HL-60/S4 treated with phorbol 12-myristate 13-acetate at 8.2 ng/mL for 4 days and 3 days (cell line): ENCODE measurements around the gene PIK3AP1.

Source experiments
- in situ Hi-C: fragments of 300-500 bp; cut with MboI; formaldehyde crosslinking; loops from 2 replicates; pipeline ENCODE4 v1.15.0; 2022; ENCODE audit warnings: low sequenced_read_pairs

PIK3AP1 gene

DNA sequence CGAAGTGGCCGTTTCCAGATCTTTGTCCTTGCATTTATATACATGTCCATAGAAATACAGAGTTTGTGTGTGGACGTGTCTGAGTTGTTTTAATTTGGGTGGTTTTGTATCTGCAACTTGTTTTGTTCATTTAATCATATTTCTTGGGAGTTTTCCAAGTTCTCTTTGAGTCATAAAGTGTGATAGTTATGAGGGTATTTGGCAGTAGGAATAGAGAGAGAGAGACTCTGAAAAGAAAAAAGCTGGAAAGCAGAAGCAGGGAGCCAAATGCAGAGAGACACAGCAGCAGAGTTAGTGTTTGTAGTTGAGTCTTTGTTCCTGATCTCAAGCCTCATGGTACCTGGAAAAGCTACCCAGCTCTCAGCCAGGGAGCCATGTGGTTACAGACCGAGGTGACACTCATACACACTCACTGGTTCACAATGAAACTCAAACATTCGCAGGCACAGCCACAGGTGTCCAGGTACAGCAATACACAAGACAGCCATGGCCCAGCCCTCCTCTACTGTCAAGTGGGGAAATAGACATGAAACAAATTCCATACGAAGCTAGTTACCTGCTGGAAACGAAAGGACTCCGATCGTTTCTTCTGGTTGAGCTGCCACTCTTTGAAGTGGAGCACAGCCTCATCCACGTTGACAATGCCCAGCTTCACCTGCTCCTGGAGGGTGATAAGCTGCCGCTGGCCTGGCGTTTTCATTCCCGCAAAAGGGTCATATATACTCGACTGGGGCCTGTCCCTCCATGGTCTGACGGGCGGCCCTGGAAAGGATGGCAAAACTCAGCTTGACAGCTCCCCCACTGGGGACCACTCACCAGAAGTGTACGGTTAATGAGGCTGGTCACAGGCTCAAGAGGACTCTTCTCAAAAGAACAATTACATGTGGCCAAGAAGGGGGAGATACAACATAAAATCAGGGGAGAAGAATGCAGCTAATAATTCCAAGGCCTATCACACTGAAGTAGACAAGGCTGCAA lies 100.2 kb downstream of the PIK3AP1 start:
- in situ Hi-C loops = no loop called here

DNA sequence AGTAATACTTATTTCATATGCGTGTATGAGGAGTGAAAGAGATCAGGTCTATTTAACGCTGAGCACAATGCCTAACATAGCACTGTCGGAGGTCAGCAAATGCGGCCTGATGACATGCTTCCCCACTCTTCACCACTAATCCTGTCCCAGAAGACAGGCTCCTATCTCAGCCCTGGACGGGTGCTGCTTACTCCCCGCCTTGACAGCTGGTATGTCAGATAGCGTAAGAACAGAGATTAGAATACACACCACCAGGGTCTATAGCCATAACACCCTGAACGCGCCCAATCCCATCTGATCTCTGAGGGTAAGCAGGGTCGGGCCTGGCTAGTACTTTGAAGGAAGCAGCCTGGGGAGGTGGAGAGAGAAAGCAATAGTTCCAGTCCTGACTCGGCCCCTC lies 101.2 kb downstream of the PIK3AP1 start:
- in situ Hi-C loops = no loop called here

DNA sequence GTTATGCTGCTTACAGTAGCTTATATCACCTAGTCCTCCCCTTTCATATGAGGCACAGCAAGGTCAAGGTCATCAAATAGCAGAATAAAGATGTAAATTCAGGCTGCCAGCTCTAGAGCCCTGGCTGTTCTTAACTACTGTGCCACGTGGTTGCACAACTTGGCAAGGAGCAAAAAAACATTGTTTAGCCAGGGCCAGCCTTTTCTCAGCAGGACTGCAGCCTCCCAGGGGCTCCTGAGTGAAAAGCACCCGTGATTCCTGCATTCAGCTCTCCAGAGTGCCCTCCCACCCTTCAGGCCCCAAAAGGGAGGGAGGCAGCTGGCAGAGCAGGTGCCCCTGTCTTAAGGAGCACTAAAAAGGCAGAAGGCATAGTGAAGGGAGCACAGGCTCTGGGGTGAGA lies 101.7 kb downstream of the PIK3AP1 start:
- in situ Hi-C loops = no loop called here

DNA sequence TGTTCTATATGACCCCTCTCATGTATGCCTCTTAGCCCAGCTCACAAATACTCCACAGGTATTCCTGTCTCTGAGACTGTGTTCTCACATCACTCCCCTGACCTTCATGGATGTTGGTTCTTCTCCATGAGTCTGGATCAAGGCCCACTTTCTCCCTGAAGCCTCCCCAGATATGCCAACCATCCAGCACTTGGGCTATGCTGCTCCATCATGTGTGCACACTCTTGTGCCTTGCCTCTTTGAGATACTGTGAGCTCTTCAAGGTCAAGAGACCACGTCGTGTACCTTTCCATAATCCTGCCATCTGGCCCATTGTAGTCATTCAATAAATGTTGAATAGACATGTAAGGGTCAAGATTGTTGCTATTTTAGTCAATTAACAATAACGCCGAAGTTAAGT lies 103.4 kb downstream of the PIK3AP1 start:
- in situ Hi-C loops = no loop called here

DNA sequence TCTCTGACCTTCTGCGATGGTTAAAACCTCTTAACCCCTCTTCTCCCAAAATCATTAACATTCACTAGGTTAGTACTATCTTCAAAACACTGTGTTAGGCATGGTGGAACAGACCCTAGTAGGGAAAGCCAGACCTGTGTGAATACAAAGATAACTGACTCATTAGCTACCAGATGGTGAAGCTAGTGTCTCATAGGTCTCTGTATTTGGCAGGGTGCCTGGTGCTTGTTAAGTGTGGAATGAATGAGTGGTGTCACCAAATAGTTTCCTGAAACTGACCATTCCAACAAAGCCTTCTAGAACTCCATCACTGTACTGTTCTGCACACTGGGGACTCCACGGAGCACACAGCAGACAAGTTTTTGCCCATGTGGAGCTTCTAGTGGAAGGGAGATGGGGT lies 105.8 kb downstream of the PIK3AP1 start:
- in situ Hi-C loops = no loop called here

DNA sequence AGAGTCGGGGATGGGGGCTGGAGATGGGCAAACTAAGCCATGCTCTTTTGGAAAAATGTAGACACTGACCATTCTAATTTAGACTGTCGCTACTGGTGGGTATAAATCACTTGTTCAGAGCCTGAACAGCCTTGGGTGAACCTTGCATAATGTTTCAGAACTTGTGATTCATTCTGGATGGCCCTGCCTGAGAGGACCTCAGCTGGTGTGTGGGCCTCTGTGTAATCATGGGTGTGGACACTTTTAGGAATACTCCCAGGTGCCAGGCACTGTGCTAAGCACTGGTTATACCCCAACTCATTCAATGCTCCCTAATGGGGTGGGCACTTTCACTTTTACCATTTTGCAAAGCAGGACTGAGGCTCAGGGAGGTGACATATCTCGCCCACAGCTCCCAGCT lies 106.7 kb downstream of the PIK3AP1 start:
- in situ Hi-C loops = no loop called here

DNA sequence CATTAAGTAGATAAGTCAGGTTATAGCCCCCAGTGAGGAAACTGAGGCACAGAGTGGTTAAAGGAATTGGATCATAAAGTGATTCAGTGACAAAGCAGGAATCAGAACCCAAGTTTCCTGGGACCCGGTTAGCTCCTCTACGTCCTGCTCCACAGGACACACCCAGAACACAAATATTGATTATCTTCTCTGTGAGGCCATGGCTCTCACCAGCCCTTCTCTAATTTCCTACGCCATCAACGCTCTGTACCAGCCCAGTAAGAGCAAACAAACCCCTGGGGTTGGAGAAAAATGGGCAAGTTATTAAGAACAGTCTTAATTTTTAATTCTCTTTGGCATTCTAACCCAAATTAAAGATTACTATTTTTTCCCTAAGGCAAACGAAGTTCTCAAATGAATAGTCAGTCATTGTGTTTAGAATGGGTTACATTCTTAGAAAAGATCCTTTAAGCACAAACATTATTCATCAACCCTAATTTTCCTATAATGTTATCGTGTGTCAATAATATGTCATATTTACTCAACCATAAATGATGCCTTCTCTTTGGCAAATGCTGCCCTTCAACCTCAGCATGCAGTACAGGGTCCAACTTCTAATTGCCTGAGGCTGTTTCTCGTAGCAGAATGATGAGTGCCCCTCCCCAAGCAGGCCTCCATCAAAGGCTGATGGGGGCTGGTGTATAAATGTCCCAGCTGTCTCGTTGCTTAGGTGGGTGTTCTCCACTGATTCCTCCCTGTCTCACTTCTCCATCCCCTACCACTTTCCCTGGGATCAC lies 108.1 kb downstream of the PIK3AP1 start:
- in situ Hi-C loops = no loop called here

DNA sequence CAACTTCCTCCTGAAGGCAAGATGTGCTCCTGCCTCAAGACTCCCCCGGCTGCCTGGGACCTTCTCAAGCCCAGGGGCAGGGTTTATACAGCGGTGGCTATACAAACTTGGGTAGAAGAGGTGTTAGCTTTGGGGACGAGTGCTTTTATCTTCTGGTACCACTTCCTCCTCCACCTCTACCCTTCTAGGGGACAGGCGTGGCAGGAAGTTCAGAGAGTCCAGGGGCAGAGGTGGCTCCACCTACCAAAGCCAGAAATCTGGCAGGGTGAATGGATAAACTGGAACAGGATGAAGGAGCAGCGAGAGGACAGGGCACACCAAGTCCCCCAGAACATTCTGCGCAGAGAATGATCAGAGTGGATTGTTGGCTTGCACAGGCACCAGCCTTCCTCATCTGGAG lies 109.5 kb downstream of the PIK3AP1 start:
- in situ Hi-C loops = no loop called here

DNA sequence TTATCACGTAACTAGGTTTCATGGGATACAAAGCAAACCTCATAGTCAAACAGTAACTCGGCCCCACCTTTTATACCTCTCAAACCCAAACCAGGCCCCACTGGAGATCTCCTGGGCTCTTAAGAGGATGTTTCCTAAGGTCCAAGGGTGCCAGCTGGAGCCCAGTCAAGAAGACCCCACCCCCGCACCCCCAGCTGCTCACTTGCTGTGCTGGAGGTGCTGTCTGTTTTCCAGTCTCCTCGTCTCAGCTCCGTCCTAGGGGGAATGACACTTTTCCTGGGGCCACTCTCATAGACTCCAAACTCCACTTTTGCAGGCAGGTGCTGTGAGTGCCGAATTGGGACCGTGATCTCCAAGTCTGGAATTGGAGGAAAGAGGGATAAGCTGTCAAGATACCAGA lies 110.8 kb downstream of the PIK3AP1 start:
- in situ Hi-C loops = no loop called here

DNA sequence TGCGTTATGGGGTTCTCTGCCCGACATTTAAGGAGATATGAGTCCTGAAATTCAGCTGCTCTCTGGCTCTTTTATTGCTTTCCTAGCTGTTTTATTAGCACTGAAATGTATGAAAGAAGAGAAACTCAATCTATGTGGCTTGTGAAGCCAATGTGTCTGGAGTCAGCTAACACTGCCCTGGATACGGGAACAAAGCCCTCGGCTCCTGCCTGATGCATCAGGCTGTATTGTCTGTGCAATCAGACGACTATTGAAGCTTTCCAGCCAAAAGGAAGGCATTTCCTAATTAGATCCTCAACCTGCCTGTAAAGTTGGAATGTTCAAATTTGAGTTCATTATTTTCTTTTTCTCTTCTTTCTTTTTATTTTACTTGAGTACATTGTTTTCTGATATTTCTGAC lies 111.5 kb downstream of the PIK3AP1 start:
- in situ Hi-C loops = no loop called here

DNA sequence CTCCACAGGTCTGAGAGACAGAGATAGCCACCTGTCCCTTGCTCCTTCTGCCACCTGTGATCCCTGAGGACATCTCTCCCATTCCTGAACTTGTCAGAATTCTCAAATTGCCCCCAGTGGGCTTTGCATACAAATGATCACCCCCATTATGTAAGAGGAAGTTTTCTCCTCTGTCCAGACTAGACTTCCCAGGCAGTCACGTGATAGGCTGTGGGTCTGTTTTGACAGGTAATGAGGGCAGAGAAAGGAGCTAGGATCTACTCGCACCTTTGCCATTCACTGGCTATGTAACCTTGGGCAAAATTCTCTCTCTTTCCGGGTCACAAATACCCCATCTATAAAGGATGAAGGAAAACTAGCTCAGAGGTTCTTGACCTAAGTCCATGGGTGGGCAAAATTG lies 112.1 kb downstream of the PIK3AP1 start:
- in situ Hi-C loops = no loop called here

DNA sequence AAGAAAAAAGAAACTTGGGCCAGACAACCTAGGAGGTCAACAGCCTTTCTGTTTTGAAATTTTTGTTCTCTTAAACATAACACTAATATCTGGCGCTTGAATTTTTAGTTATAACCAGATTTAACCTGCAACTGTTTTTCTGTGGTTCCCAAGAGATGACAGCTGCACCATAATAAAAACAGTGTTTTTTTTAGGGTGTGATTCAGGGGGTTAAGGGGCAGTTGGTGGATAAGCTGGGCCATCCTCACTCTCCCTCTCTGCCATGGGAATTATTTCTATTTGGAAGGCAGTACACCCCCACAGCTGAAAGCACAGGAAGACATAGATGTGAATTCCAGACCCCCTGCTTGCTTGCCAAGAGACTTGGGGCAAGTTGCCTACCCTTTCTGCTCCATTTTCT lies 113.4 kb downstream of the PIK3AP1 start:
- in situ Hi-C loops = no loop called here

DNA sequence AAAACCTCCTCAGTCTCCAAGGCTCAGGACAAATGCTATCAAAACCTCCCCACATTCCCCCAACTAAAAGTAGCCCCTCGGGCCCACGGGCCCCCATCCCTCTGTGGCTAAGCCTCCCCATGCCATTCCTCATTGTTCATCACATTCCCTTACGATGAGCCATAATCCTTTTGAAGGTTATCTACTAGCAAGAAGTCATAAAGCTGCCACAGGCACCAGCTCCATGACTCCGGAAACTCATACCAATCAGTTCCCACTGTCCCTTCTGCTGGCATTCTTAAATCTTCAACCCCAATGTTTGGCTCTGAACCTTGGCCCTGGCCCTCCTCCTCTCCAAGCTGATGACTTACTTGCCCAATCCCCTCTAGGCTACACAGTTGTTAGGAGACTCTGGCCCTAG lies 114.1 kb downstream of the PIK3AP1 start:
- in situ Hi-C loops = no loop called here

DNA sequence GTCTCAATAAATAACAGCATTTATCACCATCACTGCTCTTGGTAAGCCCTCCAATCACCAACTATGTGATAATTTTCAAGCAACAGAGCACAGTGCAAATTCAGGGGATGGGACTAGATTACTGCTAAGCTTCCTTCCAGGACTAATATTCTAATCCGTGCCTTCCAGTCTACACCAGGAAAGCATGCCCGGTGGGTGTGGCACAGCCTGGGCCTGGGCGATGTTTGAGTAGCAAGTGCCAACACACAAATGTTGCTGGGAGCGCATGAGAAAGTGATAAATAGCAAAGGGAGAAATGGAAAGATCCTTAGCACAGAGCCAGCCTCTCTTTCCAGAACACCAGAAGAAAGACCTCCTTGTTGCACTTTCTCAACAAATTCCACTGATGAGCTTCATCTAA lies 120.0 kb downstream of the PIK3AP1 start:
- in situ Hi-C loops = no loop called here

DNA sequence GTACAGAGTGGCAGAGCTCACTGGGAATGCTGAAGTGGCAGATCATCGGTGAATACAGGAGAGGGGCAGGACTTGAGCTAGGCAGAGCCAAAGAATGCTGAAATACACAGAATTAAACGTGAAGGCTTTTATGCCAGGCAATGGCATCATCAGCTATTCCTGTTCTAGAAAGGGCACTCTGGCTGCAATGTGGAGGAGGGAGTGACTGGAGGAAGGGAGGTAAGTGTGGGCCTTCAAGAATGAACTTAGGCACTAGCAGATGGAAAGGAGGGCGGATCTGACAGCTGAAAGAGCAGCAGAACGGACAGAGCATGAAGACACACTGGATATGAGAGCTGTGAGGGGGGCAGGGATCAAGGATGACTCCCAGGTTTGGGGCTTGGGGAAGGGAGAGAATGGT lies 121.5 kb downstream of the PIK3AP1 start:
- in situ Hi-C loops = no loop called here

DNA sequence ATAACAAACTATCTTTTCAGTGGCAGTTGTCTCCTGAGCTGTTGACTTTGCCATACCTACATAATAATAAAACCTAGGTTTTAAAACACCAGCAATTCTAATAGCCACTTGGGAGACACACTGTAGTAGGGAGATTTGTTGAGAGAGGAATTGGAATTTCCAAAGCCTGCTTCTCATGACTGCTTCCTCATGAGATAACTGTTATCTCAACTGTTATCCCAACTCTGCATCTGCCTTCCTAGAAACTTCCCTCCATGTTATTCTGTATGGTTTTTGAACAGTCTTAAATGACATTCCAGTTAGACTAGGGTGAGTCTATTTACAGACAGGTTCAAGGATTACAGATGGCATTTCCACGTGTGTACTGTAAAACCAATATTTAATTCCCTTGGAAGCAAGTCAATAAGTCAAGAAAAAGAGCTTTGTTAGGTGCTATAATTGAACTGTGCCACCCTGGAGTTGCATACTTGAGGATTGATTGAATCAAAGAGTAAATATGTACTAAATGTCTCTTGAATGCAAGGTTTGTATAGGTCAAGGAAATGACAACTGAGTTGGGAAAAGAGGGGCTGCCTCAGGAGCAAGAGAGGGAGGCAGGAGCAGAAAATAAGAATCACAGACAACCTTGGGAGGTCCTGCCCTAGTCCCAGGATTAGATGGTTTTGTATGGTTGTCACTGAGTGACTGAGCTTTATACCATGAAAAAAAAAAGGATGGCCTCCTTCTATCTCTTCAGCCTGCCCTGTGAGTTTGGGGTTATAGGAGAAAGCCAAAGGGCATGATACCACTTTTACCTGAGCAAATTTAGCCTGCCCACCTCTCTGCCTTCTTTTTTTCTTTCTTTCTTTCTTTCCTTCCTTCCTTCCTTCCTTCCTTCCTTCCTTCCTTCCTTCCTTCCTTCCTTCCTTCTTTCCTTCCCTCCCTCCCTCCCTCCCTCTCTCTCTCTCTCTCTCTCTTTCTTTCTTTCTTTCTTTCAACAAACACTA lies 123.6 kb downstream of the PIK3AP1 start:
- in situ Hi-C loops = no loop called here

DNA sequence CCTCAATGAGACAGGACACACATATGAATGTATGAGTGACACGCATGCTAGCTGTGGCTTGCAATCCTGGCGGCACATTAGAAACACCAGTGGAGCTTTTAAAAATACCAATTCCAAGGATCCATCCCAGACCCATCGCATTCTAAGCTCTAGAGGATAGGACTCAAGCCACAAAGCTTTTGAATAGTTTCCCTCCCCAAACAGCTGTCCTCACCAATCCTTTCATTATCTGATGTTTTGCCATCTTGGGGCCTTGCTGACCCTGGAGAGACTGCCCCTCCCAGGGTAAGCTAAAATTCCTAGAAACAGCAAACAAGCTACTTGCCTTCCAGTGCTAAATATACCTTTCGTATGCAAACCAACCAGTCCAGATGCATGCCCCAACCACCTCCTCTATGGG lies 124.6 kb downstream of the PIK3AP1 start:
- in situ Hi-C loops = no loop called here

DNA sequence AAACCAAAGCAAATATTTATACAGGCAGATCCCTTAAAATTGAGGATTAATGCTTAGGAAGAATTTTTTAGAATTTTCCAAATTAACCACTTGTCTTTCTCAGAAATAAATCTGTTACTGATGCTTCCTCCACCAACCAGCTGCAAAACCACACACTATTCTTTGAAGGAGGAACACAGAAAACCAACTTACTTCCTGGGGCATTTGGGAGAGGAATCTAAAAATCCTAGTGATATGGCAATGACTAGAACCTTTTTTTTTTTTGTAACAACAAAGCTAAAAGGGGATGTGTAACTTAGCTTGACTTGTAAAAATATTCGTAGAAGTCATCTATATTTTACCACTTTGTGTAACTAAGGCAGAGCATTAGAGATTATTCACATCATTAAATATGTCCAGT lies 128.4 kb downstream of the PIK3AP1 start:
- in situ Hi-C loops = no loop called here

DNA sequence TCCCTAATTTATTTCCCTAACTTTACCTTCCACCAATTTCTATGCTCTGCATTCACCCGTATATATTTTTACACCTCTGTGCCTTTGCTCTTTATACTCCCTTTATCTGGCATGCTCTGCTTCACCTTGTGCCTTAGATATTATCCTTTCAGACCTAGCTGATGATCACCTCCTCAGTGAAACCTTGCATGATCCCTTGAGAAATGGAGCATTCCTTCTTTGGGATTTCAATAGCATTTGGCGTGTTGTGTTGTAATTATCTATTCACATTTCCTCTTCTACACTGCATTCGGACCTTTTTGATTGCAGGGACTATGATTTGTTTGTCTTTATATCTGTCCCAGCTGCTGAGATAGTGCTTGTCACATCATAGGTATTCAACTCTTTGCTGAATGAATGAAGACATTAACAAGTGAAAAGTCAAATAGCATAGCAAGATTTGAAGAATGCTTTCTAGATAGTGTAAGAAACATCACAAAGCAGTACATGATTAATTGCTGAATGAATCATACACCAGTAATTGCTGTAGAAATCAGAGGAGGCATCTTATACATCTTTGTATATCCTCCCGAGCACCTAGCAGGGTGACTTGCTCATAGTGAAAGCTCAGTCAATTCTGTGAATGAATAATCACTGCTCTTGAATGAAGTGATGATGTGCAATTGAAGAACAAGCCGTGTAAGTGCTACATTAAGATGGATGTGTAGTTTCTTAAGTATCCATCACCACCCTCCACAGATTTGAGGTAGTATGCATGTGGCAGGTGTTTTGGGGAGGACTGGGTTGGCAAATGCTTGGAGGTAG lies 131.5 kb downstream of the PIK3AP1 start:
- in situ Hi-C loops = no loop called here

DNA sequence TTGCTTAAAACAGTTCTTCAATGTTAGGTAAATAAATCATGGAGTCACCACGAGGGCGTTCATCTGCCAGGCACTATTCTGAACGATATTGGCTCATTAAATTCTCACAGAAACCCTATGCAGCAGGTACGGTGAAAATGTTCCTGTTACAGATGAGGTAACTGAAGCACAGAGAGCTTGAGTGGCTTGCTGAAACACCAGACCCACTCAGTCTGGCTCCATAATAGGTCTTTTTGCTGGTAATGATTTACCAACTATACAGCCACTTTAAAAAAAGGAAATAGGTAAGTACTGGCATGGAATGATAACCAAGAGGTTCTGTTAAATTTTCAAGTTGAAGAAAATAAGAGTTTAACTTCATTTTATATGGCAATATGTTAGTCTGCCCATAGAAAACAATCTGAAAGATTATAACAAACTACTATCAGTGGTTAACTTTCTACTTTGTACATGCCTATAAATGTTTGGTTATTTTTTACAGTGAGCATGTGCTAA lies 132.2 kb downstream of the PIK3AP1 start:
- in situ Hi-C loops = no loop called here
